DMS 273 (cell line): Measurements from ENCODE around the gene CD274.
A peak's percentile ranks its signal among the peaks of the same experiment; 100 is the strongest.
"Not testable (repeated sequence)": the region's sequence is repeated elsewhere in the genome, so short reads cannot be mapped to it uniquely, and the experiment has no call there.

Experiments
- DNase-seq: peaks from one replicate; lab custom pipeline; 2025; ENCODE audit not compliant: unreplicated experiment; lab: John Stamatoyannopoulos, UW

Gene CD274

DNA sequence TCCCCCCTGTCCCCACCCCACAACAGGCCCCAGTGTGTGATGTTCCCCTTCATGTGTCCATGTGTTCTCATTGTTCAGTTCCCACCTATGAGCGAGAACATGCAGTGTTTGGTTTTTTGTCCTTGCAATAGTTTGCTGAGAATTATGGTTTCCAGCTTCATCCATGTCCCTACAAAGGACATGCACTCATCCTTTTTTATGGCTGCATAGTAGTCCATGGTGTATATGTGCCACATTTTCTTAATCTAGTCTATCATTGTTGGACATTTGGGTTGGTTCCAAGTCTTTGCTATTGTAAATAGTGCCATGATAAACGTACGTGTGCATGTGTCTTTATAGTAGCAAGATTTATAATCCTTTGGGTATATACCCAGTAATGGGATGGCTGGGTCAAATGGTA is 44.4 kb downstream of the CD274 start:
- not testable (repeated sequence) for DNase-seq

DNA sequence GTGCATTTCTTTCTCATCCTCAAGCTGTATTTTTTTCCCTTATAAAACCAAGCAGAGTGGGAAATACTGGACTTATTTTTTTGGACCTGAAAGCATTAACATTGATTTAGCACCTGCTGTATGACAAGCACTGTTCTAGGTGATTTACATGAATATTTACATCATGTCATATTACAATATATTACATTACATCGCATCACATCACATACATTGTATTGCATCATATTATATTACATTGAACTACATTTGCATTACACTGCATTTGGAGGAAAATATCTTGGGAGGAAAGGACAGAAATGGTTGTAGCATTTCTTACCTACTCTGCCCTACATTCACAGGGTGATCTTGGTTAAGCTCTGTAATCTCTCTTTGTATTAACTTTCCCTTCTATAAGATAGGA is 48.8 kb downstream of the CD274 start:
- DNase-seq, result no peak

DNA sequence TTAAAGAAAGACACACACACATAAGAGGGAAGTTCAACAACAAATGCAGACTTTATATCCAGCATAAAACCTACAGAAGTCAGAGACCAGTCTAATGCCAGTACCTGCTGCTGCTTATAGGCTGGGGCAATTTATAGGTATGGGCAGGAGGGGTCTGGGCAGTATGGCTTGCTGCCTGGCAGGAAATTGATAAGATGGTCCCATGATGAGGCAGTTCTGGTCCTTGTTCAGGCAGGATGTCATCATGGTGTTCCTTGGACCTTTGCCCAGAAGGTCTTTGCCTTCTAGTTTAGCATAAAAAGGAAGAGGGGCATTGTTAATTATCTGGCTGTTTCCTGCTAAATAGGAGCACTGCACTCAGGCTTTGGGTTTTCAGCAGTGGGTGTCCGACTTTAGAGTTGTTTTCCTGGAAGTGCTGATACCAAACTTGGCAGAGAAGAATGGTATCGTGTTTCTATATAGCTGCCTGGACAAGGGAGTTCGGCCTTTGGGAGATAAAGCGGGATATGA is 49.6 kb downstream of the CD274 start:
- peak; percentile 29 for DNase-seq

DNA sequence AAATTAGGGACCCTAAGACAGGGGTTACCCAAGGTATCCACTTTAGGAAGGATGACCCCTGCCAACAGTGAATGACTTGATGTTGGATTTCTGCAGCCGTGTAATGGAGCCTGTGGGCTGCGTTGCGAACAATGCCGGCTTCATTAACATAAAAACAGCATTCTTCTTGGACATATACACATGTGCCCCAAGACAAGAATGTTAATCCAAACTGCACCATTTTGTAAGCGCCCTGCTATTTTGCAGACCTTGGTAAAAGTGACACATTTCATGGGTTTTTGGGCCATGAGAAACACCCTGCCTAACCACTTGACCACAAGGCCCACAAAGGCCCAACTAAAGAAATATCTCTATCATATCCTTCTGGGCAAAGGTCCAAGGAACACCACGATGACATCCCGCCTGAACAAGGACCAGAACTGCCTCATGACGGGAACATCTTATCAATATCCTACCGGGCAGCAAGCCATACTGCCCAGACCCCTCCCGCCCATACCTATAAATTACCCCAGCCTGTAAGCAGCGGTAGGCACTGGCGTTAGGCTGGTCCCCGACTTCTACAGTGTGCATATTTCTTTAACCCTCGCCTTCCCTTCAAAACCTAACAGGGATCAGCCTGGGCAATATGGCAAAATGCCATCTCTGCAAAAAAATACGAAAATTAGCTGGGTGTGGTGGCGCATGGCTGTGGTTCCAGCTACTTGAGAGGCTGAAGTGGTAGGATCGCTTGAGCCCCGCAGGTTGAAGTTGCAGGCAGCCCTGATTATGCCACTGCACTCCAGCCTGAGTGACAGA is 50.3 kb downstream of the CD274 start:
- DNase-seq, result no peak

DNA sequence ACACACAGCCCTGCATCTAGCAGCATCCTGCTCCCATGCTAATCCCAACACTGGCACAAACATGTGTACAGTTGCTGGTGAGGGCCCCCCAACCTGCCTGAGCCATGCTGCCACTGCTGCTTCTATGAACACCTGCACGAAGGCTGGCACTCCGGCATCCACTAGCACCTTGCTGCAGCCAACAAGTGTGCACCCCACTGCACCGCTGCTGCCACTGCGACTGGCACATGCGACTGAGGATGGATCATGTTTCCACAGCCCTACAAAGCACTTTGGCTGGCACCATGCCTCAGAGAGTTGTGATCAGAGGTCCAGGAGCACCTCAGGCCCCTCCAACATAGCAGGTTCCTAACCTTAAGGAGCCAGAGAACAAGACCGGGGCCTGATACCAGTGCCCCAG is 52.2 kb downstream of the CD274 start:
- no peak for DNase-seq

DNA sequence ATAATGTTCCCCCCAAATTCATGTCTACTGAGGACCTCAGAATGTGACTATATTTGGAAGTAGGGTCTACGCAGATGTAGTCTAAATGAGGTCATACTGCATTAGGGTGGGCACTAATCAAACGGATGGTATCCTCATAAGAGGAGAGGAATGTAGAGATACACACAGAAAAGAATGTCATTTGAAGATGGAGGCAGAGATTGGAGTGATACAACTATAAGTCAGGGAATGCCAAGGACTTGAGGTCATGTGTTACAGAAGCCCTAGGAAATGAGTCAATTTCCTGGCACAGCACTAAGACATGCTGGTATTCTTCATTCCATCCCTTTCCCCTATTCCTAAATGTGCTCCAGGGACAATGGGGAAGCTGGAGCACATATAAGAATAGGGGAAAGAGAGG is 59.2 kb downstream of the CD274 start:
- no peak for DNase-seq

DNA sequence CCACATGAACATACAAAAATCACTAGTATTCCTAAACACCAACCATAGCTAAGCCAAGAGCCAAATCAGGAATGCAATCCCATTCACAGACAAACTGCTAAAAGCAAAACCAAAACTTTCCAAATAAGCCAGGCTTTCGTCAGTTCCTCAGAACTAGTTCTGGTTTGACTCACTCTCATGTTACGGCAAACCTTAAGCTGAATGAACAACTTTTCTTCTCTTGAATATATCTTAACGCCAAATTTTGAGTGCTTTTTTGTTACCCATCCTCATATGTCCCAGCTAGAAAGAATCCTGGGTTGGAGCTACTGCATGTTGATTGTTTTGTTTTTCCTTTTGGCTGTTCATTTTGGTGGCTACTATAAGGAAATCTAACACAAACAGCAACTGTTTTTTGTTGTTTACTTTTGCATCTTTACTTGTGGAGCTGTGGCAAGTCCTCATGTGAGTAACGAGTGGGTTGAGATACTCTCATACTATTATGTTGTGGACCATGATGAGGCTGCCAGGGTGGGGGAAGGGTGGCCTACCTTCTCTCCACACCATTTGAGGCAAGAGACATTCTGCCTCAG is 60.1 kb downstream of the CD274 start, which contains the start of gene PDCD1LG2:
PDCD1LG2 (plus strand) TSS at position 172 of the 572 bp plus-strand sequence. CDS start 12,016 bp downstream, outside the sequence.
- peak; percentile 30 for DNase-seq

DNA sequence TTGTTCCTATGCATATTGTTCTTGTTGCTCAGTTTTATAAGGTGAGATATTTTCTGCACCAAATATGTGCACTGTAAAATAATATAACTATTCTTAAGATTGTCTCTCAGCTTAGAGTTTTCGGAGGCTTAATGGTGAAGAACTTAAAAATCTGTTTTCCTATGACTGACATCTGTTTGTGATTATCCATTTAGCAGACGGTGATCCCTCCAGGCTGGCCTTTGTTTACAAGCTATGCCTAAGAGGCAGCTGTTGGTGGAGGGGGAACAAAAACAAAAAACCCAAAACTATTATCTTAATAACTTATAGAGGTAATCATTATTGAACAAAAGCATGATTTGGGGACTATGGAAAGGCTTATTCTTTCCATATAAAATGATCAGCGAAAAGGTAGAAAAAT is 60.6 kb downstream of the CD274 start:
- DNase-seq, result peak; percentile 43

DNA sequence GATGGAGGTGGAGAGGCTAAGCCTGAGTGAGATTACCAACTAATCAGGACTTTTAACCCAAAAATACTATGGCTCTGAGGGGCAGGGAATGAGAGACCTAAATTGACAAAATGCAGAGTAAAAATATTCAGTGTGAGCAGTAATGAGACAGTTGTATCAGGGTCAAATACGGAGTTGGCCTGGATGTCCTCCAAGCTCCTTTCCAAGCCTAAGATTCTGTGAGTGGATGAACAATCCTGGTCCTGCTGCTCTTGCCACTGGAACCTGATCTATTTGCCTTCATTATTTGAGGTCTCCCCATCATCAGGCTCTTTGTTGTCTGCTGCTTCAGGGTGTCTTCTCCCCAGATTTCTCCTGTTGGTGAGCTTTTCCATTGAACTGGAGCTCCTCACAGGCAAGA is 61.1 kb downstream of the CD274 start:
- no peak for DNase-seq

DNA sequence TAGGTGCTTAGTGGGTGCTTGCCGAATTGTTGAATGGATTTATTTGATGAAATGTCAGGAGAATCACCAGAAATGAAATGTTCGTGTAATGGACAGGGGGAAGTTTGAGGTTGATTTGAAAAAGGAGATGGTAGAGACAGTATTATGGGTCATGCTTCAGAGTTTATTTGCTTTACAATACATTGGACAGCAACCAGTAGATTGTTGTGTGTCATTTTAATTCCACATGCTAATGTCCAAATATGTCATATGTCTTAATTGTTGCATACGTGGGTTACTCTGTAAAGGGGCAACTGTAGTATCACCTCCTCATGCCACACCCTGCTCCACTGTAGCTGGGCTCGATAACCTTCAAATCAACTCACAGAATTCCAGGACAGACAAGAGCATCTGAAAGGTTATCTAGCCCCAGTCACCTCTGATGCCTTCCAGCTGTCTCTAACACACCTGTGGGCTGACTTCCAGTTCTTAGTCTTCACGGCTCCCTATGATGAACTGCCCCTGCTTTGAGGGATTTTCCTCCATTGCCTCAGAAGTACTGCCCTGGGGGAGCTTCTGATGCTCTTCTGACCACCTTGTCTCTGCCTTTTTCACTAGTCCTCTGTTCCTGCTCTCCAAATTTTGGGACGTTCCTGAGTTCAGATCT is 61.7 kb downstream of the CD274 start:
- DNase-seq, result no peak

DNA sequence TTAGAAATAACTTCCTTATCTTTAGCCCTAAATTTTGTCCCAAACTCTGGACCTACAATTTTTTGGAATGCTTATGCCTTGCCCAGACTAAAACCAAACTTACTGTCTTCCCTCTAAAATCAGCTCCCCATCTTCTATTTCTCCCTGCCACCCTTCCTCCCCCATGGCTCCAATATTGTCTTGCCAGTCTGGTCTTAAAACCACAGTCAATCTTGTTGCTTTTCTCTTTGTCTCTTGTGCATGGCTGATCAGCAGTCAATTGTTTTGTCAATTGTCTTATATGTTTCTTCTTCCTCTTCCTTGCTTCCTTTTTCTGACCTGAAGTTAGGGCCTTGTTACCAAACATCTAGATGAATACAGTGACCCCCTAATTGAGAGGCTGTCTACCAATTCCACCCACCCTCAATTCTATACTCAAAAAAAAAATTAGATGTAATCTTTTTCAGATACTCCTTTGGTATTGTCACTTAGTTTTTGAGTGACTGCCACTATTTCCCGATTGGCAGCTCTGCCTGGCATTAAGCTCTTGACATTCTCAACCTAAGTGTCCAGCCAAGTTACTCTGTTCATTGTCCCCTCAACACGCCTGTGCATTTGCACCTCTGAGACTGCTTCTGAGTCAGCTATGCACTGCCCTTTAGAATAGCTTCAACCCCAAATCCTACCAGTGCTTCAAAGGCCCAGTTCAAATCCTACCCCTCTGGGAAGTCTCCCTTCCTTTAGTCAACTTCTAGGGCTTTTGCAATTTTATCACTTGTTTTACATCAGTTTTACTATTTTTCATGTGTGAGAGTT is 62.5 kb downstream of the CD274 start:
- no peak for DNase-seq

DNA sequence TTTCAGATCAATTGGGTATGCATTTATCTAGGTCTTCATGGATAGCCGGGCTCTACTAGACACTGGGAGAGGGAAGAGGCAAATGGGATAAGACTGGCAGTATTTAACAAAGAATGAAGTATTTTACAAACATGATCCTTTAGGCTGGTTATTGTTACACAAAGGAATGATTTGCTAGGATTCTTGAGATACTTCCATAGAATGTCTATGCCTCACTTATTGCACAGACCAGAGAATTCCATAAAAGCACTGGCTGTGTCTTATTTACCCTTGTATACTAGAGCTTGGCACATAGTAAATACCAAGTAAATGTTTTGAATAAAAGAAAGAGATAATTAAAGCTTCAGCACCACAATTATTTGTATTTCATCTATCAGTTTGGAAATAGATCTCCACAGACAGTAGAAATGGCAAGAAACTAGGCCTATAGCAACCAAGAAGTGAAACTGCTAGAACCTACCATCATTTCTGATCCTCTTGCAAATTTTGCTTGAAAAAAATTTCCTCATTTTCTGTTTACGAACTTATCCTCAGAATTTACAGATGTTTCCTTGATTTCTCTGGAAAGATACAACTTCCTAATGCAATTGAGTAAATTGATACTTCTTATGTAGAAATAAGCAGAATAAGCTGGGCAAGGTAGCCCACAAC is 63.7 kb downstream of the CD274 start:
- no peak for DNase-seq

DNA sequence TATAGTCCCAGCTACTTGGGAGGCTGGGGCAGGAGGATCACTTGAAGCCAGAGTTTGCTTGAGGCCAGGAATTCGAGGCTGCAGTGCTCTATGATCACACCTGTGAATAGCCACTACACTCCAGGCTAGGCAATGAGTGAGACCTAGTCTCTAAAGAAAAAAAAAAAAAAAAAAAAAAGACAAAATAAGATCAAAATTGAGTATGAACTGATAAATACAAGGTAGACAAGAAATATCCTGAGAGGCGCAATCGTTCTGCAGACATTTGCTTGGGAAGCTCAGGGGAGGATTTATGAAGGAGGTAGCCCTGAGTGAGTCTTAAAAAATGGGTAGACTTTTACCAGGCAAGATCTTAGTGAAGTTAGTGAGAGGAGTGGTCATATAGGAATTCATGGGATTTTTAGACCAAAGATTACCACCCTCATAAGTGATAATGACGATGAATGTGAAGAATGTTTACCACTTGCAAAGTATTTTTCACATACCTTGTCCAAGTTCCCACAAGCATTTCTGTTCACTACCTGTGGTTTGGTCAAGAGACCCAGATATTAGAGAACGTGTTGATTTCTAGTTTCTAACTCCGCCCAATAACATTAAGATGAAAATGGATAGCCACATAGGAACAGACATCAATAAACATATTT is 64.4 kb downstream of the CD274 start:
- DNase-seq, result no peak

DNA sequence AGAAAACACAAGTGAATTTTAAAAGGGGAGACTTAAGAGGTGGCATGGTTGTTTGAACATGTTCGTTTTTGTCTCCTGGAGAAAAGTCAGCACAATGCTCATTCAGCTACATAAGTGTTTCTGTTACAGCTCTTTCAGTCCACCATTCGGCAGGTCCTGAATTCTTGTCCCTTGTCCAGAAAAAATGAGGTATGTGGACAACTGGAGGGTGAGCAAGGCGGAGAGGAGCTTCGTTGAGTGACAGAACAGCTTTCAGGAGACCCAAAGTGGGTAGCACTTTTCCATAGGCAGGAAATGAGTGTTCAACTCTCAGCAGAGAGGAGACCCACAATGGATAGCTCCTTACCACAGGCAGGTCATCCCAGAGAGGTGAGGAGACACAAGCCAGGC is 64.9 kb downstream of the CD274 start:
- DNase-seq, result no peak

DNA sequence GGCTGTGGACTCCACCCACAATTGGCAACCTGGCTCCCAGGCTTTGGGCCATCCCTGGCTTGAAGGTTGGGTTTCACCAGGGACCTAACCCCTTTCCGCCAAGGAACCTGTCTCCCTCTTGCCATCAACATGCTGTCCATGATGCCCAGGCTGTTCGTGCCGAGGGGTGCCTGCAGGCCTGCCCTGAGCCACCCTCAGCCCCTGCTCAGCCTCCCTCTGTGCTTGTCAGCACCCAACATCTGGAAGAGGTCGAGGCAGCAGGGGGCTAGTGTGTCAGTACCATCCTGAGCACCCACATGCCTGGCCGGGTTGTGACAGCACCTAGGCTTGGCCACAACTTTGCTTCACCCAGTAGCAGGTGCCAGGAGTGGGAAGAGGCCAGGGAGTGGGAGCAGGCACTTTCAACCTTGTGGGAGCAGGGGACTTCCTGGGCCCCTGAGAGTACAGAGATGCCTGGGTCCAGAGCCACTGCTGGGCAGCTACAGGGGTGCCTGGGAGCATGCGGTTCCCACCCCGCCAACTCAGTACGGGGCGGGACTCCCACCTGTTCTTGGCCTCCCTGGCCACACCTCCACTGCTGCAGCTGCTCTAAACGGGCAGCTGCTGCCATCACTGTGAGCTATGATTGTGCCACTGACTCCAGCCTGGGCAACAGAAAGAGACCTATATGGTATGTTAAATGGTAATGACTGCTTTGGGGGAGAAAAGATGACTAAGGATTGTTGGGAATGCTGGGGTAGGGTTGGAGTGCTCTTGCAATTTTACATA is 66.3 kb downstream of the CD274 start:
- no peak for DNase-seq

DNA sequence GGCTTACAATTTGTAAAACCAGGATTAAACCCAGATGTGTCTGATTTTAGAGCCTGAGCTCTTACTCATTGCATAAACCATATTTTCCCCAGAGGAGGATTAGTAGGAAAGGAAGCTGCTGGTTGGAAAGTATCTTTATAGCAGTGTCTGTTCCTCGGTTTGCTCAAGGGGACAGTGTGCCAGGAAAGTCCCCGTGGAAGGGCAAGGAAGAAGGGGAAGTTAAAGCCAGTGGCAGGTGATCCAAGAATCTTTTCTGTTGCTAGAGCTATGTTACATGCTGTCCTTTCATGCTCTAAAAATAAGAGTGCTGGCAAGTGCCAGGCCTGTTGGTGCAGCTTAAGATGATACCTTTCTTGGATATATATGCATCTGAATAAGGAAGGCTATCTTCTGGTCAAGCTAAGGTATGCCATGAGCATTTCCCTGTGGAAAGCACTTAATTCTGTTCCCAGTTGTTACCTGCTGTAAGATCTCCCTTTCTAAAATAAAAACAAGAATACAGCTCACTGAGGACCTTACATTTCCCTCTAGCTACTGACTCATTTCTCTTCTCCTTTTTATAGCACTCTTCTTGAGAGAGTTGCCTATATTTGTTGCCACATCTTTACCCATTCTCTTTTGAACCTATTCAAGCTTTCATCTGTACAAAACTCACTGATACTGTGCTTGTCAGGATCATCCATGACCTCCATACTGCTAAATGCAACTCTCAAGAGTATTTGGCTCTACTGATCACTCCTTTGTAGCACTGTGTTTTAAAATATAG is 68.0 kb downstream of the CD274 start:
- DNase-seq, result no peak

DNA sequence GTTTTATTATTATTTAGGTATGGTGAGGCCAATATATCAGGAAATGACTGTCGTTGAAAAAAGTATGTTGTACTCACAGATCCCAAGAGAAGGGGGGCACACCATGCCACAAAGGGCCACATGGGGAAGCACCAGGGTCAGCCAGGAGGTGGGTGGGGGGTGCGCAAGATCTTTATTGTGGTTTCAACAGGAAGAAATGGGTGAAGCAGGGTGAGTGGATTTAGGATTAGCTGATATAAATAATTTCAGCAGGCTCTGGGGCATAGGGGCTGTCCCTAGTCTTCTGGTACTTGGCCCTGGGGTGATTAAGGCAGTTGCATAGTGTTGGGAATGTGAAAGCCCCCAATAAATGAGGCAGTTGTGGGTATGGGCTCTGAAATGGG is 68.6 kb downstream of the CD274 start:
- no peak for DNase-seq
